PC-3 (cell line): ENCODE data around the gene TMED8.

Experiments
- EZH2 ChIP-seq: fragments of 300-600 bp; sonication (generic); IDR thresholded peaks from one replicate; pipeline ENCODE4 v1.6.1; 2017; ENCODE audit warnings: antibody characterized with exemption, mild to moderate bottlenecking, low read length; ENCODE audit not compliant: unreplicated experiment
- TF ChIP-seq, protein P1 (sequence below): fragments of 300-600 bp; sonication (generic); conservative IDR thresholded peaks from 2 replicates; pipeline ENCODE4 v1.5.1; 2017; ENCODE audit warnings: antibody characterized with exemption, low read depth, mild to moderate bottlenecking, low read length

DNA sequence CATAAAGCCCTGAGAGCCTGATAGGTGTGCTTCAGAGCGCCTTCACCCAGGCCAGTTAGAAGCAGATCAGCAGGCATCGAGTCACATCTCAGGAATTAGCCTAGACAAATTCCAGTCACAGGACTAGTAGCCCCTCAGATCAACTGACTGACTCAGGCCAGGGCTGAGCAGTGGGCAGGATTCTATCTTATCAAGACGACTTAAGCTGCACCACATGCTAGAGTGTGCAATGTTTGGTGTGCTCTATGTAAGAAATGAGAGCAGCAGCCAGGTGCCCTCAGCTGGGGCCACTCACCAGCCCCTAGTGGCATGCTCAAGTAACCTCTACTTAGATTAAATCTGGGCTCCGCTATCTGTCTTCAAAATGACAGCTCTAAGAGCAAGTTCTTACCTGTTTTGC is 86.2 kb downstream of the TMED8 start:
- TF ChIP-seq, protein P1, sequence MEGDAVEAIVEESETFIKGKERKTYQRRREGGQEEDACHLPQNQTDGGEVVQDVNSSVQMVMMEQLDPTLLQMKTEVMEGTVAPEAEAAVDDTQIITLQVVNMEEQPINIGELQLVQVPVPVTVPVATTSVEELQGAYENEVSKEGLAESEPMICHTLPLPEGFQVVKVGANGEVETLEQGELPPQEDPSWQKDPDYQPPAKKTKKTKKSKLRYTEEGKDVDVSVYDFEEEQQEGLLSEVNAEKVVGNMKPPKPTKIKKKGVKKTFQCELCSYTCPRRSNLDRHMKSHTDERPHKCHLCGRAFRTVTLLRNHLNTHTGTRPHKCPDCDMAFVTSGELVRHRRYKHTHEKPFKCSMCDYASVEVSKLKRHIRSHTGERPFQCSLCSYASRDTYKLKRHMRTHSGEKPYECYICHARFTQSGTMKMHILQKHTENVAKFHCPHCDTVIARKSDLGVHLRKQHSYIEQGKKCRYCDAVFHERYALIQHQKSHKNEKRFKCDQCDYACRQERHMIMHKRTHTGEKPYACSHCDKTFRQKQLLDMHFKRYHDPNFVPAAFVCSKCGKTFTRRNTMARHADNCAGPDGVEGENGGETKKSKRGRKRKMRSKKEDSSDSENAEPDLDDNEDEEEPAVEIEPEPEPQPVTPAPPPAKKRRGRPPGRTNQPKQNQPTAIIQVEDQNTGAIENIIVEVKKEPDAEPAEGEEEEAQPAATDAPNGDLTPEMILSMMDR: peak; percentile 48; the same call in 1 of the 2 replicates
- no peak for TF ChIP-seq EZH2
